ENCODE measurements around the gene RETN.

The RETN gene, protein sequence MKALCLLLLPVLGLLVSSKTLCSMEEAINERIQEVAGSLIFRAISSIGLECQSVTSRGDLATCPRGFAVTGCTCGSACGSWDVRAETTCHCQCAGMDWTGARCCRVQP

DNA sequence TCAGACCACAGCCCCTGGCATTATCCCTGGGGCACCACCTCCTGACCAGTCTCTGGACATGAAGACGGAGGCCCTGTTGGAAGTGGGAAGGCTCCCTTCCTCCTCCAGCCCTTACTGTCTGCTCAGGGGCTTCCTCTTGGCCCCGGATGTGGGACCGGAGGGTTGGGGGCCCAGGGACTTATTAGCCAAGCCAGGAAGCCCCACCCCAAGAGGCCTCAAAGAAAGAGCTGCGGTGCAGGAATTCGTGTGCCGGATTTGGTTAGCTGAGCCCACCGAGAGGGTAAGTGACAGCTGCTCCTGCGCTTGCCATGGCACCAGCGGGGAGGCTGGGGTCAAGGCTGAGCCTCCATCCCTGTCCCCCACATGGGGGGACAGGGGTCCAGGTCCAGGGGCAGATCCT is at the start of gene RETN:
Gene RETN (plus strand): TSS at position 208 of the 400 bp plus-strand sequence. CDS start 278 bp downstream, outside the sequence.
- no peak for DNase-seq

DNA sequence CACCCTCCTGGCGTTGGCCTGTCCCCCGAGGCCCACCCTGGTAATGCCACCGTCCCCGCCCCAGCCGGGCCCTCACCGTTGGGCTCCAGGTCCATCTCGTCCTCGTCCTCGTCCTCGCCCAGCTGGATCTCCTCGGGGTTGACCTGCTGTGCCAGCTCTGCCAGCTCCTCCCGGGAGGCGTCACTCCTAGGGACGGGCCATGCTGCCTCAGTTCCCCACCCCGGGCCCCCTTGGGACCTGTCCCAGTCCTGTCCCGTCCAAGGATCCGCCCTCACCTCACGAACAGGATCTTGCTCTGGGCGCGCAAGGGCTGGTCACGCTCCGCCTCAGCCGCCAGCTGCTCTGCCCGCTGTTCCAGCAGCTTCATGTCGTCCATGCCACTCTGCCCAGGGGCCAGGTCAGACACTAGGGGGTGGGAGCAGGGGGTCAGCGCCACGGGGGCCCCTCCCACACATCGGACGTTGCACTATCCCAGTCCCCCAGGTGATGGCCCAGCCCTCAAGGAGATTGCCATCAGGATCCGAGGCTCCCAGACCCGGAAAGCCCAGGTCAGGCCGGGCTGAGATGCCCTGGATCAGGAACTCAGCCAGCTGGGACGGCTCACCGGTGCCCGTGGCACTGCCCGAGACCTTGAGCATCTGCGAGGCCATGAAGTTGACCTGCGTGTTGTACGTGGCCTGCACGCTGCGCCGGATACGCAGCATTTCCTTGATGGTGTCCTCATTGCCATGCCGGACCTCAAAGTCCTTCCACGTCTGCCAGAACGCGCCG is 49.0 kb upstream of the RETN start:
- DNase-seq: no peak

DNA sequence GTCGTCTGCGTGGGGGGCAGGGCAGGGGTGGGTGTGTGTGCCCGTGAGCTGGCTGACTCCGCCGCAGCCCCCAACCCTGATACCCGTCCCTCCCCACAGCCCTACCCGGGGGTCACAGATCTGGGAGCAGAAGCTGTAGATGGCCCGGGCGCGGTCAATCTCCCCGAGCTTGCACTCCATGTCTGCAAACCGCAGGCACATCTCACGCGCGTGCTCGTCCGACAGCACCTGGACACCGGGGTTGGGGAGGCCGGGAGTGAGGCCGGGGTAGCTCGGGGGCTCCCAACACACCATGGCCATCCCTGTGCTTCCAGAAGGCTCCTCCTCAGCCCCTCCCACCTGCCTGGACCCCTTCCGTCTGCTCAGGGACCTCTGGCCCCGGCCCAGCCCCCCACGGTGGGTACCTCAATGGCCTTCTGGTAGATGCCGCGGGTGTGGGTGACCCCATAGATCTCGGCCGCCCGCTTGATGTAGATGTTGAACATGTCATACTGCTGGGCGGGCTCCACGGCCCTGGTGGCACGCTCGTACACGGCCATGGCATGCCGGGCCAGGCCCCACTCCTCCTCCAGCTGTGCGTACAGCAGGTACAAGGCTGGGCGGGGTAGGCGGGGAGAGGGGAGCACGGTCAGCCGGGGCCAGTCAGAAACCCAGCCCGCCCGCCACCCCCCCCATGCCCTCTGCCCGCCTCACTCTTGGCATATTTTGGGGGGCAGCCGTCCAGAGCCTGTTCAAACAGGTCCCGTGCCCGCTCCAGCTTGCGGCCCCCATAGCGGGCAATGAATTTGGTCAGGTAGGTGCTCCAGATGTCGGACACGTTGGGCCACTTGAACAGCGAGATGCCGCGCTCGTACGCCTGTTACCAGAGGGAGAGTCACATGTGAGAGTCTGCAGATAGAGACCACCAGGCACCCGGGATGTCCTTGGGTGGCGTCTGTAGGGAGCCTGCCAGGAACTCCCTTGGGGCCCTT is 48.1 kb upstream of the RETN start:
- DNase-seq: no peak

DNA sequence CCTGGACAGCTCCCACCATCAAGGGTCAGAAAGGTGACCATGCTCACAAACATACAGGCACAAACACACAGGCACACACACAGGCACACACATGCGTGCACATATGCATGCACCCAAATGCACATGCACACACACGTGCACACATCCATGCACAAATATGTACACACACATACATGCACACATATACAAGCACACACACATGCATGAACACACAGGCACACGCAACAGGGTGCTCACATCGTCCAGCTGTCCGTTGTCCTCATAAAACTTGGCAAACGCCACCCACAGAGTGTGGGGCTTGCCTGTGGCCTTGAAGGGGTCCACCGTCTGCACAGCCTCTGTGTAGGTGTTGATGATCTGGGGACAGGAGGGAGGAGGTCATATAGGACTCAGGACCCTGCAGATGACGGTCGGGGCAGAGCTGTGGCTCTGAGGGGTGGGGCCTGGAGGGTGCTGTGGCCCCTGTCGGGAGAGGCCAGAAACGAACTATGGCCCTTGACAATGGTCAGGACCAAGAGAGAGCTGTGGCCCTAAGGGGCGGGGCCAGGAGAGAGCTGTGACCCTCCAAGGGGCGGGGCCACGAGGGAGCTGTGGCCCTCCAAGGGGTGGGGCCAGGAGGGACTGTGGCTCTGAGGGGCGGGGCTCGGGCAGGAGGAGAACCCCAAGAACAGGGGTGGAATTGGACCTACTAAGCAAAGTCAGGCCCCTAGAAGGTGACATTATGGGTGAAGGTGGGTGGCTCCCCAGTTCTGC is 45.7 kb upstream of the RETN start:
- DNase-seq: no peak

DNA sequence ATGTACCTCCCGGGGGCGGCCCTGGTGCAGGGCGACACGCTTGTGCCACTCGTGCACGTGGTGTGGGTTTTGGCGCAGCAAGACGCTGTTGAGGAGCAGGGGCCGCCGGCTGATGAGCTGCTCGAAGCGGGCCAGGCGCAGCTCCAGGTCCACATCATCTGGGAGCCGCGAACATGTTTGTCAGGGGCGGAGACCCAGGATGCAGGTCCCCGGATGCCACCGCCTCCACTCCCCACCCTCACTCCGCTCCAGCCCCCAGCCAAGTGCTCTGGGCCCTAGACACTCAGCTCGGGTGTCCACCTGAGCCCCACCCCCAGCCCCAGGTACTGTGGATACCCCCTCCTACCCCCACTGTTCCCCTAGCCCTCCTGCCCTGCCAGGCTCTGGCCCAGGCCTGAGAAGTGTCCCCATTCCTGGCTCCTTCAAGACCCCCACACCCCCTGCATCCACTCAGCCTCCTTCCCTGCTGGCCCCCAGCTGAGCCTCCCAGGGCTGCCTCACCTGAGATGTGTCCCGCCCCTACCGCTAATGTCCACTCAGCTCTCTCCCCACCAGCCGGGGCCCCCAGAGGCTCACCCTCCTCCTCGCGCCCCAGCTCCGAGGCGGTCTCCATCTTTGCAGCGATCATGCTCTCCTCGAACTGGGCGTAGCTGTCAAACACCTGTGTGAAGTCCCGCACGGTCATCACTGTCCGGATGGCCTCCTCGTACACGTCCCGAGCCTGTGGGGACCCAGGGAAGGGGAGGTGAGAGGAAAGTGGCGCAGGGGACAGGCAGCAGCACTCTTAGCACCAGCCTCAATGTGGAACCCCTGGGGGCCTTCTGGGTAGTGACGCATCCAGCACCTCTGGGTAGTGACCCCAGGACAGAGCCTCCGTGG is 44.9 kb upstream of the RETN start:
- no peak for DNase-seq

DNA sequence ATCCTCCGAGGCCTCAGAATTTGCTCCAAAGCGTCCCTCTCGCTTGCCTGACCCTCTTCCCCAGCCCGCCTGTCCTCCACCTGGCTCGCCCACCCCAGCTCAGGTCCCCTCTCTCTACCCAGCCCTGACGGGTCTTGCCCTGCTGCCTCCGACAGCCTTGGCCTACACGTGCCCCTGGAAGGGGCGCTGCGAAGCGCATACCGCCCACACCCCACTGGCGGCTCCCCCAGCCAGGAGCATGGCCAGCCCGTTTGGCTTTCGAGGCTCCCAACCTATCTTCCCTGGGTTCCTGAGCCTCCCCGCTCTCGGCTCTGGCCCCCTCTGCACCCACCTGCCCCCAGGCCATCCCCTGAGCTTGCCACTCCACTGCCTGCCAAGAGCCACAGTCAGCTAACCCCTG is 44.0 kb upstream of the RETN start:
- no peak for DNase-seq

DNA sequence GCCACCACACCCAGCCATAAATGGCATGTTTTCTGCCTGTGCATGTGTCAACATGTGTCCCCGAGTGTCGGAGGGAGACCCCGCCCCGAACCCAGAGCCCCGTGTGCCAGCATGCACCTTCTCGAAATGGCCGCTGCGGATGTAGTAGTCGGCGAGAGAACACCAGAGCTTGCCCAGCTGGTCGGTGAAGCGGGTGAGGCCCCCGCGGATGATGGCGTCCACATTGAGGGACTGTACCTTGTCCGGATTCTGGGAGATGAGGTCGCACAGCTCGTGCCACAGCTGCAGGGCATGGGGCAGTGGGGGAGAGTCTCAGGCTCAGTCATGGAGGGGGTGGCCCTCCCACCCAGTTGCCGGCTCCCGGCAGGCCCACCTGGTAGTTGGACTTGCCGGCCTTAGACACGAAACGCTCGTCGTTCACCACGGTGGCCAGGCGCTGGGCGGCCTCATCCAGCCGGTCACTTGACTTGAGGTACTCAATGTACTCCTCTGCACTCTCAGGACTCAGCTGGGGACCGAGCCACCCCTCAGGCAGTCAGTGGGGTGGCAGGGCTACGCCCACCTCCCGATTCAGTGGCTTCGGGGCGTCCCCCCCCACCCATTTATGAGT is 43.0 kb upstream of the RETN start:
- DNase-seq: no peak

DNA sequence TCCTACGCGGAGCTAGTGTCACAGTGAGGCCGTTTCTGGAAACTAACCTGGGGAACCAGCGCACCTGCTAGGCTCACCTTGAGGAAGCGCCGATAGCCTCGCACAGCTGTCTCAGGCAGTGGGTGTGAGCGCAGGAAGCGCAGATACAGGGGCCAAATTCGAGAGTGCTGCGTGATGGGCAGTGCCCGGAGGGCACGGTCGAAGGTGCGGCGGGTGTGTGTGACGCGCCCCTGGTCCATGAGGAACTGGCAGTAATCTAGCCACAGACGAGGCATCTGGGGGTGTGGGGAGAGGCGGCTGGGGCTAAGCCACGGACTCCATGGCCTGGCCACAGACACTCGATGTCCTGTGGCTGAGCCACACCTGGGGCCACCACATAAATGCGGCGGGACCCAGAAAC is 41.7 kb upstream of the RETN start:
- DNase-seq: no peak

DNA sequence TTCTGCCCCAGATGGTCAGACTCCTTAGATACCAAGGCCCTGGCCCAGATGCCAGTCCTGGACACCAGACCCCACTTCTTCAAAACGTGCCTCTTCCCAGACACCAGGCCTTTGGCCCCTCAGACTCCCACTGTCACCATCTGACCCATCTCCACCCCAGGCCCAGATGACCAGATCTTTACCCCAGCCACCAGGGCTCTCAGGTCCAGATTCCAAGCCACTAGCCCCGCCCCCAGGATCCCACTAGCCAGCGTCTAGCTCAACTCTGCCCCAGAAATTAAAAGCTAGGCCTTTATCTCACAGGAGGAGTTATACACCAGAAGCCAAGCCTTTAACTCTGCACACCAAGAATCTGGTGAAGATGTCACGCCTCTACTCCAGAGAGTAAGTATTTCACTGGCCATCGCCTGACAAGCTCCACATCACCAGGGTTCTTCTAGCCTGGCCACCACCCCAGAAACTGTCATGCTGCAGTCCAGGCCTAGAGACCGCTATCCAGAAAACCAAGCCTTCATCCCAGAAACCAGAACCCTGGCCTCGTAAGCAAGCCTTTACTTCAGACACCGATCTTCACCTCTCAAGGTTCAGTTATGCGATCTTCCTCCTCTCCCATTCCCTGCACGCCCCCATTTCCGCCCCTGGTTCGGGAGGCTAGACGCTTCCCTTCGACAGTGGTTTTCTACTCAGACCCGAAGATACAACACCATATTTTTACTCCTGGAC is 40.1 kb upstream of the RETN start:
- DNase-seq: no peak

DNA sequence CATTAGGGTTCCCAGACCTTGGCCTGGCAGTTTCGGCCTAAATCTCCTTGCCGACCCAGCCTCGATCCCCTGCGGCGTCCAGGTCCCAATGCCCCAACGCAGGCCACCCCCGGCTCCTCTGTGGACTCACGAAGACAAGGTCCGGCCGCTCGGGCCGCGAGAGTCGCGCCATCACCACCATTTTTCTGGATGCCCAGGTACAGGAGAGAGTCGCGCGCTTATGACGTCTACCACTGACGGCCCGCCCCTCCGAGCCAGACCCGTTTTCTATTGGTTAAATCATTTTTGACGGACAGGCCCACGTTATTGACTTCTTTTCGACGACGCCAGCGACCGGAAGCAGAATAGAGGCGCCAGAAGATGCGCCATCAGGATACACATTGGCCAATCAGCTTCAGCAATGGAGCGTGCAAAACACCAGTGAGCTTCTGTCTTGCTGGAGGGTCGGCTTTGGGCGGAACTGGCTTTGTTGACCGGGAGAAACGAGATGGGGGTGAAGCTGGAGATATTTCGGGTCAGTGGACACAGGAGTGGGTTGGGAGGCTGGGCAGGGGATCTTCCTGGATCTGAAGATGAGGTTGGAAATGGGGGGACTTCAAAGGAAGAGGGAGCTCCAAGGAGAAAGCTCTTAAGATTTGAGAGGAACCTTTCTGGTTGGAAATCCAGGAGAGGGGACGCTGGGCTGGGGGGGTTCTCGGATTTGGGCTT is 39.3 kb upstream of the RETN start, which contains the start of the genes PET100 and XAB2:
Gene PET100 (plus strand): TSS at position 447 of the 708 bp plus-strand sequence. CDS start 41 bp downstream, at position 488.
Gene XAB2 (minus strand): TSS at position 199 of the 708 bp plus-strand sequence. CDS start 18 bp downstream, at position 181.
- peak; percentile 98 for DNase-seq

DNA sequence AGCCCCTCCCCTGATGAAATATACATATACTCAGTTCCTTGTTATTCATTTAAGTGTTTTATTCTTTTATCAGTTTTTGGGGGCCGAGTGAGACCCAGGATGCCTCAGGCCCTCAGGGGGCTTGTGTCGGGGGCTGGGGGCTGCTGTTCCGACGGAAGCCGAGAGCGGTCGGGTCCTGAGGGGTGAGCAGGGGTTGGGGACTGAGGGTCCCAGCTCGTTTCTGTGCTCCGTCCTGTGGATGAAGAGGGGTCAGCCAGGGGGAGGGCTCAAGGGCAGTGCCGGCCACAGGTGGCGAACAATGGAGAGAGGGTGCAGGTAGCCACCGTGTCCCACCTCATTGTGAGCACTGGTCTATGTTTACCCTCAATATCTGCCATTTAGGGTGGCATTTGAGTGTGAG is 37.3 kb upstream of the RETN start:
- DNase-seq: no peak

DNA sequence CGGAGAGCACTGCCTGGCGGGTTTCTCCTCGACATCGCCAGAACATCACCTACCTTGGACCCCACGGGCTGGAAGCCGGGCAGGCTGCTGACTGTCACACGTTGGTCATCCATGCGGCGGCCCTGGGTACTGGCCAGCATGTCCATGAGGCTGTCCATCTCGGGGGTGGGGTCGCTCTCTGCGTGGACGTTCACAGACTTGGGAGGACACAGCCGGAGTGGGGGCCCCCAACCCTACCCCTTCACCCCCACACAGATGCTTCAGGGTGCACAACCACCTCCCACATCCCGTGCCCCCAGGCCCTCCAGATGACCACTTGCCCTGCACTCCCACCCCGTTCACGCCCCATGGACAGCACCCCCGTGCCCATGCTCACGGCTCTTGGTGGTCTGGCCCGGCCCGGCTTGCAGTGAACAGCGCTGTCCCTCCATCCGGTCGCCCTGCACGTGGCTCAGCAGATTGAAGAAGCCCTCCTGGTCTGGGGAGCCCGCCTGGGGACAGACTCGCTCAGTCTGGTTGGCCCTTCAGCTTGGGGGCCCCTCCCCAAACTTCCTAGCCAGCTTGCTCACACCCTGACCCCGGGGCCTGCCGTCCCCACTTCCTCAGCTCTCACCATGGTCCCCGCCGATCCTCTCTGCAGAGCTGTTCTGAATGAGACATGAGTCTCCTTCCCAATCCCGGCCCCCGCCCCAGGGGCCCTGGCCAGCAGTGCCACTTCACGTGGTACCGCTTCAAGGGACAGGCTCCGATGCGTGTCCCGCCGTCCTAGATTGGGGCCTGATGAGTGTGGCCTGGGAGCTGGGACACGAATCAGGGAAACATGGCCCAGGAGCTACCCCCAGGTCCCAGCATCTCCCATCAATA is 36.3 kb upstream of the RETN start:
- DNase-seq: no peak

DNA sequence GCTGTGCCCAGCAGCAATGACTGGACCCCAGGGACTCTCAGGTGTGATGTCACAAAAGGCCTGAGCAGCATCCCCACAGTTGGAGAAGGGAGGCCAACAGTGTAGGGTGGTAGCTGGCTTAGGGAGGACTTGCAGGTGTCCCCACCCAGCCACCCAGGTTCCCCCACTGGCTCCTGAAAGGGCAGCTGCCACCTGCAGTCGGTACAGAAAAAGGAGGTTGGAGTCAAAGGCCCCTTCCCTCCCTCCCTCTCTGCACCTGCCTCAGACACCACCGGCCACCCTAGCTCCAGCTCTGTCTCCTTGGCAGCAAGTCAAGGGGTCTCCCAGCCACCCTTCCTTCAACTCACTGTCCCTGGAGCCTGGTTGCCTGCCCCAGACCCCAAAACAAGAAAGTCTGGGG is 35.2 kb upstream of the RETN start, which contains the start of gene PCP2:
Gene PCP2 (minus strand): TSS at position 22 of the 400 bp plus-strand sequence. CDS start 262 bp downstream, outside the sequence.
- DNase-seq: no peak

DNA sequence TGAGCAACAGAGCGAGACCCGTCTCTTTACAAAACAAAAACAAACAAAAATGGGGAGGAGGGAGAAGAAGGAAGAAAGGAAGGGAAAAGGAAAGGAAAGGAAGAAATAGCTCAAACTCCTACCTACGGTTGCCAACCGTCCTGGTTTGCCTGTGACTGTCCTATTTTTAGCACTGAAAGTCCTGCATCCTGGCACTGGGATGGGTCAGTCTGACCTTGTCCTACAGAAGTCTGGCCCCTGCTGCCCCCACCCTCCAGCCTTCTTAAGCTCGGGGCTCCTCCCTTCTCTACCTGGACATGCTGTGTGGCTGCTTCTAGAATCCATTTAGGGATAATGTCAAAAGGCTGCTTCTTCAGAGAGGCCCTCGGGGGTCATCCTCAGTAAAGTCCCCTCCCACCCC is 33.2 kb upstream of the RETN start:
- DNase-seq: no peak

DNA sequence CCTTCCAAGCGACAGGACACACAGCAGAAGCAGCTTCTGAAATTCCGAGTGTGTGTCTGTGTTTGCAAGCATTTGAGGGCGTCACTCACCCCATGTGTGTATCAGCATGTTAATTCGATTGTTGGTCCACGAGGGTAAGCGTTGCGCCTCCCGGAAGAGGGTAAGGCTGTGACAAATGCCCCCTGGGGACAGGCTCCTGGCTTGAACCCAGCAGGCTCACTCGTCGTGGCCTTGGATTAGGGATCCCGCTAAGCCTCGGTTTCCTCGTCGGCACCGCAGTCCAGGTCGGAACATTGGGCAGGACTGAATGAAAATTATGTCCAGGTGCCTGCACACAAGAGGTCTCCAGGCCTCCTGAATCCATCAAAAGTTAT is 32.5 kb upstream of the RETN start:
- peak; percentile 10 for DNase-seq

DNA sequence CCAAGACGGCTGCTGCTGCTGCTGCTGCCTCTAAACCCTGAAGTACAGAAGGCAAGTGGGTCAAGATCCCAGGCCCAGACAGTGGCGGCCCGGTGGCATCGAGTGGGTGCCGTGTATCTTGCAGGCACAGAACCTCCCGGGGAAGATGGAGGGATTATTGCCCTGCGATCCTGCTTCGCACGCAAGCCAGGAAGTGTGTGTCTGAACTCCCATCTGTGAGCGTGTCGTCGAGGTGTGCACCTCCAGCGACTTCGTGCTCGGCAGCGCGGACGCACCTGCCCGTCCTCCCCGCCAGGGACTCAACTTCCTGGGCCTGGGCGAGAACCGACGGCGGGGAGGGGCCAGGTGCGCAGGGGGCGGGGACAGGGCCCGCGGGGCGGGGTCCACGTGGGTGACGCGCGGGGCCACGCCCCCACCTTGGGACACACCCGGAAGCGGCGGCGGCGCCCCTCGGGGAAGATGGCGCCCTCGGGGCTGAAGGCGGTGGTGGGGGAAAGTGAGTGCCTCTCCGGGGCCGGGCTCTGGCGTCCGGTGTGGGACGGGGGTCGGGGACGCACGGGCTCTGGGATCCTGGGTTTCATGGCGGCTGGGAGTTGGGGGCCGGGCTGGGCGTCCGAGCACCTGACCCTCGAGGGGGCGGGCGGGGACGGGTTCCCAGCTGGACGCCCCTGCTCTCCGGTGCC is 32.0 kb upstream of the RETN start, which contains the start of gene STXBP2:
Gene STXBP2 (plus strand): TSS at position 420 of the 683 bp plus-strand sequence. CDS start 40 bp downstream, at position 460.
- peak; percentile 89 for DNase-seq

DNA sequence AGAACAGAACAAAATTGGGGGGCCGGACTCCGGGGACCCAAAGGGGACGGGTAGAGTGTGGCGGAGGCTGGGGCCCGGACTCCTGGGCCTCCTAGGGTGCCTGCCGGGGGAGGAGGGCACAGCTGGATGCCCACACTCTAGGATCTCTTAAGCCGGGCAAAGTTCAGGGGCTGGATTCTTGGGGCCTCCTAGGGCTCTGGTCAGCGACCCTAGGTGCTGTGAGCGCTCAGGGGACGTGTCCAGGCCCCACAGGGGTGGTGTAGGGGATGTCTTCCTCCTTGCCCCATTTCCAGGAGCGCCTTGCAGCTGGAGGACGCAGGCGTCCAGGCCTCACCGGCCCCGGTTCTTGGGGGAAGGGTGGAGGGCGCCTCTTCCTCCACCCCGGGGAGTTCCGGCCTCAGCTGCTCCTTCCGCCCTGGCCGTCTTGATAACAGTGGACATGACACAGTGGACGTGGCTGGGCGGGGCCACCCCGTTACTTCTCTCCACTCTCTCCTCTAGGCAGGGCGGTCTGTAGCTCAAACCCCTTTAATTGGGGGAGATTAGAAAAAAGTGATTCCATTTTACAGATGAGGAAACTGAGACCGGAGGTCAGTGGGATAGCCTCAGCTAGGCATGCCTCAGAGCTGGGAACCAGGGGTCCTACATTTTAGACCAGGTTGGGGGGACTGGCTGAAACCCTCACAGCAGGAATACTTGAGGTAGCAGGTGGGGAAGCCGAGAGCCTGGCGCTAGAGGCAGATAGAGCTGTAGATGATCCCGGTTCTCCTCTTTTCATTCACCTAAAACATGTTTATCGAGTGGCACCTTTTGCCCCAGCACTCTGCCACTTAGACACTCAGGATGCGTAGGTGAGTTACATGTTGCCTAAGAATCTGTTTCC is 31.2 kb upstream of the RETN start:
- no peak for DNase-seq

Measured in NCI-H345 (cell line).